Activated CD4-positive, alpha-beta T cell treated with anti-CD3 and anti-CD28 coated beads for 36 hours (primary cell): Measurements from ENCODE around the gene PRDM16. TPM values are rescaled to one million over a fixed set of nuclear protein-coding genes. Genes with fewer than 3 reads are reported as not detected.

ENCODE experiments used
- ATAC-seq: fragments of 200-7000 bp; cut with Tn5 transposase; one replicate; pipeline ENCODE4 v1.10.0; 2021; ENCODE audit warnings: mild to moderate bottlenecking, moderate library complexity
- CTCF ChIA-PET: fragments of 350-600 bp; sonication (Branson Sonifier 250); formaldehyde crosslinking; loops from one replicate; lab custom pipeline; 2021; ENCODE audit warnings: antibody characterized with exemption; lab: Charles Lee
- POLR2A ChIA-PET: fragments of 350-600 bp; sonication (Branson Sonifier 250); formaldehyde crosslinking; loops from one replicate; lab custom pipeline; 2021; ENCODE audit warnings: antibody characterized with exemption, inconsistent platforms; lab: Charles Lee
- DNase-seq: peaks from one replicate; pipeline ENCODE4 v3.0.0-alpha.2; 2020
- H3K27ac Mint-ChIP-seq: one replicate; pipeline ENCODE4 v1.8.0; 2021; ENCODE audit warnings: mixed read lengths
- H3K27me3 Mint-ChIP-seq: one replicate; pipeline ENCODE4 v1.8.0; 2021; ENCODE audit warnings: mixed read lengths
- H3K36me3 Mint-ChIP-seq: one replicate; pipeline ENCODE4 v1.8.0; 2021; ENCODE audit warnings: low read depth, mixed read lengths
- H3K4me1 Mint-ChIP-seq: one replicate; pipeline ENCODE4 v1.8.0; 2021; ENCODE audit warnings: mixed read lengths
- H3K4me3 Mint-ChIP-seq: one replicate; pipeline ENCODE4 v1.8.0; 2021; ENCODE audit warnings: mild to moderate bottlenecking, moderate library complexity, mixed read lengths
- H3K9me3 Mint-ChIP-seq: one replicate; pipeline ENCODE4 v1.8.0; 2021; ENCODE audit warnings: low read depth, mixed read lengths
- intact Hi-C, 2 experiments: fragments of 100-400 bp; cut with DNase I in 1 of 2; cut with micrococcal nuclease in 1 of 2; formaldehyde crosslinking; loops; one replicate each; pipeline versions ENCODE4 v1.14.2 to v1.15.1; 2022 to 2024; cut with DNase I, micrococcal nuclease
- total RNA-seq, 2 experiments: library from RNA; stranded (reverse); gene quantifications; one replicate each; pipeline ENCODE4 v1.2.3, GENCODE V29; 2021

The PRDM16 gene
- total RNA-seq, 2 experiments from 2014 or later = 0.32 TPM; not detected in 1

DNA sequence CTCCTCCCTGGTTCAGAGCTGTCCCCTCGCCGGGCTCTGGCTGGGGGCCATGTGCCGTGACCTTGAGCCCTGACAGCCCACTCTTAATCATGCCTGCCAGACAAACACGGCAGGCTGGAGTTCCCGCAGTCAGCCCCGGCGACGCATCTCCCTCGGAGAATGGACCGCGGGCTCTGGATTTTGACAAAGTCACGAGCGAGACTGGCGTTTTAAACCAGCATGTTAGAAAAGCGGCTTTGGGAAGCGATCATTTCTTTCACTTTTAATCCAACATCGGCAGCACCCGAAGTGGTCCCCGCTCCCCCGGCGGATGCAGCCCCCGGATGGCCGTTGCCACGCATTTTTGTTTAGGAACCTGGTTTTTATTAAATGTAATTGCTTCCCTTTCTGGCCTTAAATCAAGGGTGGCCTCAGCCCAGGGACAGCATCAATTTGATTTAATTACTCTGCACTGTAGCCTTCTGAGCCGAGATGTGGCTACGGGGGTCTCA, 70.9 kb downstream of the PRDM16 start:
- no peak for DNase-seq
- POLR2A ChIA-PET = no interaction called here
- ATAC-seq = no peak
- no peak overlapping the region for H3K27ac Mint-ChIP-seq
- H3K9me3 Mint-ChIP-seq = no peaks in the 10 kb centered on the region
- H3K4me3 Mint-ChIP-seq = no peak overlapping the region
- H3K4me1 Mint-ChIP-seq = no peaks in the 10 kb centered on the region
- intact Hi-C loops = no loop called here
- H3K36me3 Mint-ChIP-seq = no peaks in the 10 kb centered on the region
- CTCF ChIA-PET = no interaction called here
- H3K27me3 Mint-ChIP-seq = no peaks in the 10 kb centered on the region

DNA sequence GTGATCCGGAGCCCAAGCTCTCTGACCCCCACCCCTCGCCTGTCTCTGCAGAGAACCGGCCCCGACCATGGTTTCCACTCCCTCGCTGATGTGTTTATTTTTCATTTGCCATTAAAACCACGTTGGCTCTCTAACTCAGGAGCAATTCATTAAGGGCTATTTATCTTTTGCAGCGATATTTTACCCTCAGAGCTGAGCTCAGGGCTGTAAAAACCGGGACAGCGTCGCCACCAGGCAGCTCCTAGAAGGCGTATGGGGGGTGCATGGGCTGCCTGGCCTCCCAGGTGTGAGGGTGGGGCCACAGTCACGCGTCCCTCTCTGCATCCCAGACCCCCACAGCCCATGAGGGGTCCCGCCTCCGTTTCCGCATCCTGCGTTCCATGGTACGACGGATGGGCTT, 71.4 kb downstream of the PRDM16 start:
- Mint-ChIP-seq H3K27me3 (no peaks in the 10 kb centered on the region), H3K4me1 (no peaks in the 10 kb centered on the region), H3K9me3 (no peaks in the 10 kb centered on the region), H3K4me3 (no peak overlapping the region), H3K27ac (no peak overlapping the region), H3K36me3 (no peaks in the 10 kb centered on the region)
- CTCF ChIA-PET = interaction anchor here (0.6 kb wide), 1 partner anchor 1510 kb away, joined by 3 read pairs; no protein-coding TSS in a partner anchor
- intact Hi-C loops = no loop called here
- no peak for ATAC-seq
- POLR2A ChIA-PET = no interaction called here
- no peak for DNase-seq

DNA sequence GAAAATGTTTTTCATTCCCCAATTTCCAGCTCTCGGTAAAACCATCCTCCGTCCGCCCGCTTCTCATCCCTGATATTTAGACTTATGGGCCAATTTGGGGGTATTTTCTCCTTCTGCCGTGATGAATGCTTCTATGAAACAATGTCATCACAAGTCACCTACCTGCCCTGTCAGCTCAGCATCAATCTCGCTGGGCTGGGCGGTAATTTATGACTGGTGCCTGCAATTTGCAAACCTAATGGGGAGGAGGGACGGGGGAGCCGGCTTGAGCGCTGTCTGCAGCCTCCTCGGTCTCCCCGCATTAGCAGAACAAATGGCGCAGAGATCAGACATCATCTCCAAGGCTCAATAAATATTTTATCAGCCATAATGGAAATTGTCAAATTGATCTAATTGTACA, 72.1 kb downstream of the PRDM16 start:
- no peak overlapping the region for H3K27ac Mint-ChIP-seq
- H3K27me3 Mint-ChIP-seq = no peaks in the 10 kb centered on the region
- H3K9me3 Mint-ChIP-seq = no peaks in the 10 kb centered on the region
- H3K36me3 Mint-ChIP-seq = no peaks in the 10 kb centered on the region
- ChIA-PET POLR2A (no interaction called here), CTCF (interaction anchor here (0.6 kb wide), 1 partner anchor 1509 kb away, joined by 3 read pairs; no protein-coding TSS in a partner anchor)
- ATAC-seq = no peak
- intact Hi-C loops = no loop called here
- no peak for DNase-seq
- no peak overlapping the region for H3K4me3 Mint-ChIP-seq
- H3K4me1 Mint-ChIP-seq = no peaks in the 10 kb centered on the region

DNA sequence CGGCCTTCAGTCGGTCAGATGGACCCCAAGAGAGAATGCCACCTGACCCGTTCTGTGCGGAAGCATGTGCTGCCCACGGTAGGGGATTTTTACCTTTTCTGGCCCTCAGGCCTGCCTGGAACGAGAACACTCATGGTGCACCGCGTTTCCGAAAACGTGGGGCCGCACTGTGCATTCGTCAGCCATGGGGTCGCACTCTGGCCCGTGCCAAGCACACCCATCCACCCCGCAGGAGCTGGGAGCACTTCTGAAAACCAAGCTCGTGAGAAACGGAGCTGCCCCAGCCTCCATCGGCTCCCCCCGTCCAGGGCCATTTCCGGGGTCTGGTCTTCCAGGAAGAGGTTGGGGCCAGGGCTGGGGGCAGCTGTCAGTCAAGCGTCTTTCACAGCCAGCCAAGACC, 72.8 kb downstream of the PRDM16 start:
- intact Hi-C loops = no loop called here
- Mint-ChIP-seq H3K27ac (no peak overlapping the region), H3K9me3 (no peaks in the 10 kb centered on the region), H3K4me3 (no peak overlapping the region), H3K27me3 (no peaks in the 10 kb centered on the region), H3K36me3 (no peaks in the 10 kb centered on the region), H3K4me1 (no peaks in the 10 kb centered on the region)
- ChIA-PET CTCF (no interaction called here), POLR2A (no interaction called here)
- ATAC-seq = no peak
- DNase-seq = no peak

DNA sequence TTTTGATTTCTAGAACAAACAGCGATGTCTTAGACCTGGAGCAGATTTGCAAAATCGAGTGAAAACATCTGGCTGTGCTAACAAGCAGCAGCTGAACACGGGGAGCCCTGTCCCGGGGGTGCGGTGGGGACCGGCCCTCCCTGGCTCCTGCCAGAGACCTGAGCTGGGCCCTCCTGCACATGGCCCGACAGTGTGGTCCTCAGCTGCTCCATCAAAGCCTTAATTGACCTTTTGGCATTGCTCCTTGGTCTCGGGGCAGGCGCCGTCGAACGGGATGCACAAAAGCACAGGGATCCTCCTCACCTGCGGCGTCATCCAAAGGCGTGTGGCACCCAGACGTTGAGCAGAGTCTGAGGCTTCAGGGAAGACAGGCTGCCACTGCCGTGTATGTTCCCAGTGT, 73.2 kb downstream of the PRDM16 start:
- DNase-seq (no peak), ATAC-seq (no peak)
- H3K27me3 Mint-ChIP-seq = no peaks in the 10 kb centered on the region
- ChIA-PET CTCF (no interaction called here), POLR2A (no interaction called here)
- H3K27ac Mint-ChIP-seq = no peak overlapping the region
- H3K36me3 Mint-ChIP-seq = no peaks in the 10 kb centered on the region
- H3K9me3 Mint-ChIP-seq = no peaks in the 10 kb centered on the region
- H3K4me3 Mint-ChIP-seq = no peak overlapping the region
- no peaks in the 10 kb centered on the region for H3K4me1 Mint-ChIP-seq
- intact Hi-C loops = no loop called here

DNA sequence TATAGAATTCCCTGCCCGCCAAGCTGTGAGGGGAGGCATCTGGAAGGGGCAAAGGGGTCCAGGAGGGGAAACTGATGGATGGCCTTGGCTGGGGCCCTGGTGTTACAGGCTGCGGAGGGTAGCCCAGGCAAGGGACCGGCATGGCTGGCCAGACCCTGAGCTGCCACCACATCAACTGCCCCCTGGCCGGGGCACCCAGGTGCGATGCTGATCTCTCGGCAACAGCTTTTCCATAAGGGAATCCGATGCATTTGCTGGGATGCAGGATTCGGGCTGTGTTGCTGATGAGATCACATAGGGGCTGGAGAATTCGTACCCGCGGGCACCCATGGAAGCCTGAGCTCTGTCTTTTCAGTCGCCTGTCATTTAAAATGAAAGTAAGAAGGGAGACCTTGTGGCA, 73.7 kb downstream of the PRDM16 start:
- no peak for DNase-seq
- H3K36me3 Mint-ChIP-seq = no peaks in the 10 kb centered on the region
- intact Hi-C loops = no loop called here
- no peaks in the 10 kb centered on the region for H3K9me3 Mint-ChIP-seq
- H3K4me3 Mint-ChIP-seq = no peak overlapping the region
- H3K27ac Mint-ChIP-seq = no peak overlapping the region
- no peaks in the 10 kb centered on the region for H3K4me1 Mint-ChIP-seq
- POLR2A ChIA-PET = no interaction called here
- no peaks in the 10 kb centered on the region for H3K27me3 Mint-ChIP-seq
- CTCF ChIA-PET = no interaction called here
- ATAC-seq = no peak

DNA sequence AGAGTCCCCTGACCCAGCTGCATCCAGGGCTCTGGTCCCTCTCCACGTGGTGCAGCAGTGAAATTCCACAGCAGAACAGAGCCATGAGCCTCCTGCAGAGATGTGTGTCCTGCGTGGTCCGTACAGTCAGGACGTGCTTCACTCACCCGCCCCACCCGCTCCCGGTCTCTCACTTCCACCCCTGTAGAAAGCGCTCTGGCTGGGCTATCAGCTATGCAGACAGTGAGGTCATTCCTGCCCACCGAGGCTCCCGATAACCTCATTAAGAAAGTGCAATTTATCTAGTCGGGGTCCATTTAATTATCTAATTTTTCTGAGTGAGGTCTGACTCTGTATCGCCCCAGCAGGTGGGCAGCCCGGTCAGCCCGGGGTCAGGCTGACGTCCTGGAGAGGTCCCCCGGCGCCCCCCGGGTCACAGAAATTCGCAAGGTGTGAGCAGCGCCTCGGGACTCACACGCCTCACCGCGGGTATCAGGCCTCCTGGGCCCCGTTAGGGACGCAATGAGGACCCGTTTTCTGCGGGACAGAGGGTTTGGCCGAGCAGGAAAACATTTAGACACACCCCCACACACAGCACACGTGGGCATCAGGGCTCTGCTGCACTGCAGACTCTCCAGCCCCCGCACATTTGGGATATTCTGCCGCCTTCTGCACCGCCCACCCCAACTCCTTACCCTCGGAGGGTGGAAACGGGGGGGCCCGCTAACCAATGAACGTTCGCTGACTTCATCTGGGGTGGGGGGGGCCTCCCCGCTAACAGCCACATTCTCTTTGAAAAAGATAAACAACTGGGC, 76.7 kb downstream of the PRDM16 start:
- H3K9me3 Mint-ChIP-seq = no peaks in the 10 kb centered on the region
- DNase-seq (no peak), ATAC-seq (no peak)
- H3K4me3 Mint-ChIP-seq = no peak overlapping the region
- H3K27ac Mint-ChIP-seq = no peak overlapping the region
- H3K36me3 Mint-ChIP-seq = no peaks in the 10 kb centered on the region
- ChIA-PET CTCF (no interaction called here), POLR2A (no interaction called here)
- intact Hi-C loops = no loop called here
- no peaks in the 10 kb centered on the region for H3K27me3 Mint-ChIP-seq
- no peaks in the 10 kb centered on the region for H3K4me1 Mint-ChIP-seq

DNA sequence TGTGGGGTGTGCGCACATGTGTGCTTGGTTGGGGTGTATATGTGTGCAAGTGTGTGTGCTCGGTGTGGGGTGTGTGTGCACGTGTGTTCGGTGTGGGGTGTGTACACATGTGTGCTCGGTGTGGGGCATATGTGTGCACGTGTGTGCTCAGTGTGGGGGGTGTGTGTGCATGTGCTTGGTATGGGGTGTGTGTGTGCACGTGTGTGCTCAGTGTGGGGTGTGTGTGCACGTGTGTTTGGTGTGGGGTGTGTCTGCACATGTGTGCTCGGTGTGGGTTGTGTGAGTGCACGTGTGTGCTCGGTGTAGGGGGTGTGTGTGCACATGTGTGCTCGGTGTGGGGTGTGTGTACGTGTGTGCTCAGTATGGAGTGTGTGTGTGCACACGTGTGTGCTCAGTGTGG, 77.5 kb downstream of the PRDM16 start:
- ATAC-seq = no peak
- CTCF ChIA-PET = no interaction called here
- POLR2A ChIA-PET = no interaction called here
- no peaks in the 10 kb centered on the region for H3K9me3 Mint-ChIP-seq
- H3K4me1 Mint-ChIP-seq = no peaks in the 10 kb centered on the region
- no peaks in the 10 kb centered on the region for H3K36me3 Mint-ChIP-seq
- no peaks in the 10 kb centered on the region for H3K27me3 Mint-ChIP-seq
- intact Hi-C loops = no loop called here
- DNase-seq = no peak
- no peak overlapping the region for H3K4me3 Mint-ChIP-seq
- no peak overlapping the region for H3K27ac Mint-ChIP-seq

DNA sequence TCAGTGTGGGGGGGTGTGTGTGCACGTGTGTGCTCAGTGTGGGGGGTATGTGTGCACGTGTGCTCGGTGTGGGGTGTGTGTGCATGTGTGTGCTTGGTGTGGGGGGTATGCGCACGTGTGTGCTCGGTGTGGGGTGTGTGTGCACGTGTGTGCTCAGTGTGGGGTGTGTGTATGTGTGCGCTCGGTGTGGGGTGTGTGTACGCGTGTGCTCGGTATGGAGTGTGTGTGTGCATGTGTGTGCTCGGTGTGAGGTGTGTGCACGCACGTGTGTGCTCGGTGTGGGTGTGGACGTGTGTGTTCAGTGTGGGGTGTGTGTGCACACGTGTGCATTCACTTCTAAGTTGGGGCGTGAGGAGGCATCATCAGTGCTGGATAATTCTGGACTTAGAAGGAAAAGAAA, 77.9 kb downstream of the PRDM16 start:
- ChIA-PET POLR2A (no interaction called here), CTCF (no interaction called here)
- Mint-ChIP-seq H3K9me3 (no peaks in the 10 kb centered on the region), H3K36me3 (no peaks in the 10 kb centered on the region), H3K27me3 (no peaks in the 10 kb centered on the region), H3K4me3 (no peak overlapping the region), H3K4me1 (no peaks in the 10 kb centered on the region), H3K27ac (no peak overlapping the region)
- intact Hi-C loops = no loop called here
- DNase-seq = no peak
- no peak for ATAC-seq

DNA sequence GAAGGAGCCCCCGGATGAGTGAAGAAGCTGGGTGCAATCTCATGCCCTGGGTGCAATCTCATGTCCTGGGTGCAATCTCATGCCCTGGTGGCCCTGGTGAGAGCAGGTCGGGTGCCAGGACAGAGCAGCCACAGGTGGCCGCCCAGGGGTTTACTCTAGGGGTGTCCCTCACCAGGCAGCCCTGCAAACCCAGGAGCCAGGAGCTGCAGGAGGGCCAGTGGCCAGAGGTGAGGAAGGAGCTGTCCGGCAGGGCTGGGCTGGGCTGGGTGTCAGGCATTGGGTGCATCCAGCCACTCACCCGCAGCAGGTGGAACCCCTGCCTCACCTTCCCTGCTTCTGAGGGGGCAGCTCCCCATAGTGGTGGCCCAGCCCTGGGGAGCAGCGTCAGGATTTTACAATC, 79.2 kb downstream of the PRDM16 start:
- Mint-ChIP-seq H3K27ac (no peak overlapping the region), H3K27me3 (no peaks in the 10 kb centered on the region), H3K36me3 (no peaks in the 10 kb centered on the region), H3K4me1 (no peaks in the 10 kb centered on the region), H3K9me3 (no peaks in the 10 kb centered on the region), H3K4me3 (no peak overlapping the region)
- intact Hi-C loops = no loop called here
- ChIA-PET POLR2A (no interaction called here), CTCF (no interaction called here)
- DNase-seq (no peak), ATAC-seq (no peak)

DNA sequence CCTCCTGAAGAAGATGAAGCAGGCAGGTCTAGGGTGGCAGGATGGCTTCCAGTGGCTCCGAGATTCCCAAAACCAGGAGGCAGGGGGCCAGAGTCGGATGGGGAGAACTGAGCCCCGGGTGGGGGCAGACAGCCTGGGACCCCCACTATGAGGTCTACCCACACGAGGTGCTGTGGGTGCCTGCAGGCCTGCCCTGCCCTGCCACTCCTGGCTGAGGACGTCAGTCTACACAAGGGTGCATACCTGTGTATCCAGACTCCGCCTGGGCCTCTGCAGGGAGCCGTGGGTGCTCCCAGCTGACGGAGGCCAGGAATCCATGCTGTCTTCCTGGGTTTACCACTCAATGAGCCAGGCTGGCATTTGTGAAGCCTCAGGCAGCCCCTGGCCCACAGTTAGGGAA, 80.3 kb downstream of the PRDM16 start:
- no peak for ATAC-seq
- DNase-seq = no peak
- Mint-ChIP-seq H3K9me3 (no peaks in the 10 kb centered on the region), H3K27ac (no peak overlapping the region), H3K4me1 (no peaks in the 10 kb centered on the region), H3K36me3 (no peaks in the 10 kb centered on the region), H3K4me3 (no peak overlapping the region), H3K27me3 (no peaks in the 10 kb centered on the region)
- intact Hi-C loops = no loop called here
- ChIA-PET CTCF (interaction anchor here (0.7 kb wide), 1 partner anchor 152 kb away, joined by 3 read pairs; no protein-coding TSS in a partner anchor), POLR2A (no interaction called here)

DNA sequence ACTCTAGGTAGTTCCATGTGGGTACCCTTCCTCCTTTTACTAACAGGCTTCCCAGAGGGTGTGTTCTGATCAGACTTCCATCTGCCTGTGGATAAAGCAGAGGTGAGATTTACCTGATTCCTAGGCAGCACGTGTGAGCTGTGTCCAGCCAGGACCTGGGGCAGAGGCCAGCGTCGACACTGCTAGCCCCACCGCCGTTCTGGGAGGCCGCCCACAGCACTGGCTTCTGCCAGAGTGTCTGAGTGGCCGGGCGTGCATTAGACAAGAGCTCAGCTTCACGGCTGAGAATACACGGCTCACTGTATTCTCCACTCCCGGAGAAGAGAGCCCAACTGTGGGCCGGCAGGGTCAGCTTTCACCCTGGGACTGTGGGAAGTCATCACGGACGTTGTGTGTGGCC, 82.5 kb downstream of the PRDM16 start:
- Mint-ChIP-seq H3K36me3 (no peaks in the 10 kb centered on the region), H3K27me3 (peaks cover 8% of the 10 kb centered on the region), H3K9me3 (no peaks in the 10 kb centered on the region), H3K4me3 (no peak overlapping the region), H3K27ac (no peak overlapping the region), H3K4me1 (no peaks in the 10 kb centered on the region)
- intact Hi-C loops = no loop called here
- CTCF ChIA-PET = interaction anchor here (0.7 kb wide), 1 partner anchor 108 kb away, joined by 3 read pairs; no protein-coding TSS in a partner anchor
- no peak for ATAC-seq
- POLR2A ChIA-PET = no interaction called here
- DNase-seq = no peak
